ENCODE data around the gene TBX3. TPM values are rescaled to one million over a fixed set of nuclear protein-coding genes. Genes with fewer than 3 reads are reported as not detected.

The TBX3 gene
- total RNA-seq, 2 experiments from 2014 or later: not detected

DNA sequence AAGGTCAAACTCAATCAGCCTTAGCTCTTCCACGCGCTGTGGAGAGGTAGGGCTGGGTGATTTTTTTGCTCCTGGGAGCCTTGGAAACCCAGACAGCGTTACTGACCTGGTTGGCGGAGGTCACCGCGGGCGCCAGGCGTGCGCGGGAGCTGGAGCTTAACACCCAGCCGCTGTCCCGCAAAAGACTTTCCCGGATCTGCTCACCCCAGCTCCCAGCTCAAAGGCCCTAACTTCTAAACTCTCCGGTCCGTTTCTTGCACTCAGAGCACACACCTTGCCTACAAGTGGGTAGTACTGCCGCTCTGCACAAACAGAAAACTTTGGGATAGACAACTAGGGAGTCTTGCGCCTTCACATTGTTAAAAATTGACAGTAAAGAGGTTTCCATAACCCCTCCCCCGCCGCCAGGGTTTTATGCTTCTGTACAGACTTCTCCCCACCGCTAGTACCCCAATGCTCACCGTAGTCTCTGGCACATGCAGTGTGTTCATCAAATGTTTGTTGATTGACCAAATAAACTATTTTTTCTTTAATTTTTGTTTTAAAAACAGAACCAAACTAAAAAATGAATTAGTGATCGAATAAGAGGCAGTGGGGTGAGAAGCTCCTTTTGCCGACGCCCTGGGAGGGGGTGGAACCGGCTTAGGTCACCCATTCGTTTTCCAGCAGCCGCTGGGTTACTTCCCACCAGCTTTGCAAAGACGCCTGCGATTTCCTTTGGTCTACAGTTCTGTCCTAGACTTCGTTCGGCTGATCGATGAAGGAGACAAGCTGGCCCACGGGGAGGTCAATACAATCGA lies 12.7 kb upstream of the TBX3 start:
- Histone ChIP-seq H2AFZ (ENCODE audit: low read length) (no peak overlapping the region), H3K4me3 (ENCODE audit: low read depth, low read length, poor library complexity, severe bottlenecking) (no peak overlapping the region), H3K36me3 (ENCODE audit: insufficient read depth, low read length) (no peaks in the 10 kb centered on the region), H3K4me2 (ENCODE audit: low read length) (no peak overlapping the region), H3K79me2 (ENCODE audit: insufficient read depth, low read depth, low read length) (no peaks in the 10 kb centered on the region), H3K9me2 (ENCODE audit: insufficient read depth, low read length) (no peaks in the 10 kb centered on the region), H3K9me3 (ENCODE audit: low read length) (no peaks in the 10 kb centered on the region), H4K20me1 (ENCODE audit: insufficient read depth, low read length) (no peaks in the 10 kb centered on the region), H3K27ac (ENCODE audit: low read depth, low read length, poor library complexity, severe bottlenecking) (no peak overlapping the region), H3K4me1 (ENCODE audit: insufficient read depth, low read length, poor library complexity, severe bottlenecking) (no peaks in the 10 kb centered on the region)
- POLR2A ChIA-PET: interaction anchor here (0.5 kb wide), 1 partner anchor 1863 kb away, joined by 3 read pairs; no protein-coding TSS in a partner anchor
- TF ChIP-seq CTCF (conservative IDR thresholded peaks at IDR 0.05; ENCODE audit: low read length) (no peak), EZH2phosphoT487 (IDR thresholded peaks at IDR 0.05; ENCODE audit: borderline replicate concordance, low read depth, low read length) (no peak)
- DNase-seq (ENCODE audit: low spot score): no peak
- BruUV-seq (replicated peaks): no TSS peak
- CTCF ChIA-PET (ENCODE audit: unreplicated experiment): no interaction called here
- intact Hi-C loops (cut with micrococcal nuclease; ENCODE audit: unreplicated experiment): no loop called here

- BruUV-seq (replicated peaks): no TSS peak
- Histone ChIP-seq H3K9me2 (ENCODE audit: insufficient read depth, low read length) (no peaks in the 10 kb centered on the region), H3K4me2 (ENCODE audit: low read length) (no peak overlapping the region), H3K36me3 (ENCODE audit: insufficient read depth, low read length) (no peaks in the 10 kb centered on the region), H3K27ac (ENCODE audit: low read depth, low read length, poor library complexity, severe bottlenecking) (no peak overlapping the region), H3K9me3 (ENCODE audit: low read length) (no peaks in the 10 kb centered on the region), H3K4me1 (ENCODE audit: insufficient read depth, low read length, poor library complexity, severe bottlenecking) (no peaks in the 10 kb centered on the region), H4K20me1 (ENCODE audit: insufficient read depth, low read length) (no peaks in the 10 kb centered on the region), H3K4me3 (ENCODE audit: low read depth, low read length, poor library complexity, severe bottlenecking) (no peak overlapping the region), H2AFZ (ENCODE audit: low read length) (no peak overlapping the region), H3K79me2 (ENCODE audit: insufficient read depth, low read depth, low read length) (no peaks in the 10 kb centered on the region)
- POLR2A ChIA-PET: no interaction called here
- intact Hi-C loops (cut with micrococcal nuclease; ENCODE audit: unreplicated experiment): no loop called here
- TF ChIP-seq EZH2phosphoT487 (IDR thresholded peaks at IDR 0.05; ENCODE audit: borderline replicate concordance, low read depth, low read length): no peak
- no peak for TF ChIP-seq CTCF (conservative IDR thresholded peaks at IDR 0.05; ENCODE audit: low read length)
- no peak for DNase-seq (ENCODE audit: low spot score)
- CTCF ChIA-PET (ENCODE audit: unreplicated experiment): no interaction called here
Observed at GRCh38 chr12:114695305-114695592, 11.3 kb upstream of the TBX3 start.

DNA sequence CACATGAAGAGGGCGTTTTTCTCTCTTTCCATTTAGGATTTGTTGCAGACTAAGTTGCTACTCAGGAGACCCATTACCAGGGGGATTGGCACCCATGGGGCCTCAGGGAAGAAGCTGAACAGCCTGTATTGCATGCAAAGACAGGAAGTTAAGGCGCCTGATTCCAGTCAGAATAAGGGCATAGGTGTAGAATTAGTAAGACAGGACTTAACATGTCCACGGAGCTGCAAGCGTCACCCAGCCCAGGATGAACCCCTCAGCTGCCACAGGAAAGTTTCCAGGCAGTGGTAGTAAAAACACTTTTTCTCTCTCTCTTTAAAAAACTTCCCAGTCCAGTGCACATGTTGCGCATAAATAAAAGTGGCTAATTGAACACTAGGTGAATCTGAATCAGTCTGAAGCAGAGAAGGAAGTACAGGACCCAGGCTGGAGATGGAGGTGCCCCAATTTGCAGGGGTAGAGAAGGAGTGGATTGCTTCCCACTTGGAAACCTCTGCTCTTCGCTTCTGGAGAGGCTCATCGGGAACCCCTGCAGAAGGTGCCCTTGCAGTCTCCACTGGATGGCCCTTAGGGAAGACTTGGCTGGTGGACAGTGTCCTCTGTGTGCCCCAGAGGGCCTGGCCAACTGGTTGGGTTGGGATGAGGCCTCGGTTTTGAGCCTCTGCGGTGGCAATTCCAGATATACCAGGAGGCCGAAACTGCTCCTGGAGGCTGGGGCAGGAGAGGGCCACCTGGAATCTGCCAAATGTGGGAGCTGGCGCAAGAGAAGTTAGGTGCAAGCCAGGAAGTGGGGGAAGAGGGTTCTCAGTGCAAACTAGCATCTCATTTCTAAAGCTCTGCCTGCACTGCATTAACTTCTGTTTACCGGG lies 10.7 kb upstream of the TBX3 start:
- CTCF ChIA-PET (ENCODE audit: unreplicated experiment): no interaction called here
- no peaks in the 10 kb centered on the region for H3K9me2 ChIP-seq (ENCODE audit: insufficient read depth, low read length)

More for the DNA sequence above, 10.7 kb upstream of the TBX3 start:
- no peaks in the 10 kb centered on the region for H3K79me2 ChIP-seq (ENCODE audit: insufficient read depth, low read depth, low read length)
- no peak for TF ChIP-seq EZH2phosphoT487 (IDR thresholded peaks at IDR 0.05; ENCODE audit: borderline replicate concordance, low read depth, low read length)
- TF ChIP-seq CTCF (conservative IDR thresholded peaks at IDR 0.05; ENCODE audit: low read length): no peak
- intact Hi-C loops (cut with micrococcal nuclease; ENCODE audit: unreplicated experiment): no loop called here
- DNase-seq (ENCODE audit: low spot score): no peak
- no peak overlapping the region for H2AFZ ChIP-seq (ENCODE audit: low read length)
- no peak overlapping the region for H3K4me3 ChIP-seq (ENCODE audit: low read depth, low read length, poor library complexity, severe bottlenecking)
- H3K4me2 ChIP-seq (ENCODE audit: low read length): no peak overlapping the region
- H3K36me3 ChIP-seq (ENCODE audit: insufficient read depth, low read length): no peaks in the 10 kb centered on the region
- H3K9me3 ChIP-seq (ENCODE audit: low read length): no peaks in the 10 kb centered on the region
- H3K27ac ChIP-seq (ENCODE audit: low read depth, low read length, poor library complexity, severe bottlenecking): no peak overlapping the region
- H4K20me1 ChIP-seq (ENCODE audit: insufficient read depth, low read length): no peaks in the 10 kb centered on the region
- no peaks in the 10 kb centered on the region for H3K4me1 ChIP-seq (ENCODE audit: insufficient read depth, low read length, poor library complexity, severe bottlenecking)
- BruUV-seq (replicated peaks): no TSS peak
- POLR2A ChIA-PET: no interaction called here

All from OCI-LY7 (cell line).